IPS-NIHi7 (cell line): ENCODE results near the gene AMOTL2.

Experiments used
- DNase-seq: peaks from one replicate; pipeline ENCODE4 v3.0.0; 2012; ENCODE audit warnings: mixed read lengths; ENCODE audit errors: extremely low spot score

AMOTL2 gene

DNA sequence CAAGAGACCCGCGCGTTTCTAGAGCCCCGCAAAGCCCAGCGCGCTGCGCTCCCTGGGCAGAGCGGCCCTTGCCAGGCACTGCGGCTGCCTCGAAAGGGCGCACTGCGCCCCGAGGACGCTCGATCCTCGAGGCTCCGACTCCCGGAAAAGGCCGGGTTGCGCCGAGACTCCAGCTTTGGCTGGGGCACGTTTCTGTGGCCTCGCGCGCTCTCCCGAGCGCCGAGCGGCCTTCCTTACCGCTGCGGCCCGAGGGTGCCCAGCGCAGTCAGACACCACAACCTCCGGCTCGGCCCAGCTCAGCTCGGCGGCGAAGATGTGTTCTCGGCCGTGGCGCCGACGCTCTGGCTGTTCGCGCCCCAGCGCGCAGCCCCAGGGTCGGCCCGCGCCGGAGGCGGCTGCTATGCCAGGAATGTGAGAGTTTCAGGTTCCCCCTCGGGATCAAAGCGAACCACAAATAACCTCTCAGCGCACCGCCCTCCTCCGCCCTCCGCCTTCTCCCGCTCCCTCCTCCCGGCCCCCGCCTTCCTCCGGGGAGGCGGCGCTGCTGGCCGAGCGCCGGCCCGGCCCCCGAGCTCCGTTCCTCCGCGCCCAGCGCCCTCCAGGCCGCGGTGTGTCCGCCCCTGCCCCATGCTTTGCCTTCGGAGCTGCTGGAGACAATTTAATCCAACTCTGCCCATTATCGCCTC lies at the start of gene AMOTL2:
Gene AMOTL2 (minus strand): TSS at position 343 of the 686 bp plus-strand sequence. CDS start 3,014 bp downstream, outside the sequence.
- DNase-seq = peak; percentile 94

DNA sequence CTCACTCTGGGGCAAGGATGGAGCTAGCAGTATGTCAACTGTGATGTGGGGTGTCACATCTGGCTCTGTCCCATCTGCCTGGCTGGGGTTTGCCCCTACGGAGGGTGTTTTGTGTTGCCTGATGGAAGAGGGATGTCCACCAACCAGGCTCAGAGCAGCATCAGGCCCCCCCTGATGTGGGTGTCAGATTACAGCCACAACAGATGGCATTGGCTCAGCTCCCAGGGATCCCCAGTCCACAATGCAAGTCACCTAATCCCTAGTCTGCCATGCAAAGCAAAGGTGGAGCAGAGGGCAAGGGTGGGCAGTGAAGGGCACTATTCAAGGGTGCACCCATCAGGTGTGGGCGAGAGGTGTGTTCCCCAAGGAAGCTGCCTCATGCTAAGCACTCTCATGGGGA lies 48.9 kb upstream of the AMOTL2 start:
- peak; percentile 68 for DNase-seq

DNA sequence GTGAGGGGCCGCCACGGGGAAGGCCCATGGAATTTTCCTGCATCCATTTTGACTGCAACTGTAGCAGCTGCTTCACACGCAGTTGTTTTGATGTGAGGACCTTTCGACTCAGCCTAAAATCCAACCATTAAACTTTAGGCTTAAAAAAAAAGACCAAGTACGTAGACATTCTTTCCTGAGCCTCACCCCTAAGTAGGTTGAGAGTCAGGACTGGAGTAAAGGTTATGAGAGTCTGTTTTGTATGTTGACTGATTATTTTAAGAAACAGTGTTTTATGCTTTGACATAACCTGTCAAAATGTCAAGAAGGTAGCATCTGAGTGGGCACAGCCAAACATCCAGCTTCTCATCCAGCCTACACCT lies 45.7 kb upstream of the AMOTL2 start:
- no peak for DNase-seq

DNA sequence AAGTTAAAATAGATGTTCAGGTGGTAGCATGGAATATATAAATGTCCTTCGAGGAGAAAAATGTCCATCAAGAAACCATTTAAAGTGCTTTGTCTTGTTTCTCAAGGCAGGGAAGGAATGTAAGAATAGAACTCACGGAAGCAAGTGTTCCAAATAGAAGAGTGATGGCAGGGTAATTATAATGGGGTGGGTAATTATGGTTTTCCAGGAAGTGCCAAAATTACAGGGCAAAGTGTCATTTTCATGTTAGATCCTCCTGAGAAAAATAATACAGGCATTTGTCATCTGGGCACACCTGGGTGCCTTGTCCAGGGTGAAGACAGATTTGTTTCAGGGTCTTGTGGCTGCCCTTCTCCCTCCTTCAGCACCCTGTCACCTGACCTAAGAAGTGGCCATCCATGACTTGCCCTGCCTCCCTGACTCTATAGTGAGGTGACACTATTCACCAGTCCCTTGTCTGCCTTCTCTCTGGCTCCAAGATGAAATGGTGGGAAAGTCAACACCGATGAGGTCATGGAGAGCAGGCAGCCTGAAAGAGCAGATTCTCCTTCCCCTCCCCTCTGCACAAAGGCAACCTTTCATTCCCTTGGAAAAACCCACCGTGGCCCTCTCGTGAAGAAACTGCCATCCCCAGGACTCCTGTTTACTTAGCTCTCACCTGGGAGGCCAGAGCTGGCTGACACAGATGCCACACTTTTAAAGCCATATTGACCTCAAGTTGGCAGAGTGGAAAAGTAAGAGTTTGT lies 45.1 kb upstream of the AMOTL2 start:
- peak; percentile 32 for DNase-seq

DNA sequence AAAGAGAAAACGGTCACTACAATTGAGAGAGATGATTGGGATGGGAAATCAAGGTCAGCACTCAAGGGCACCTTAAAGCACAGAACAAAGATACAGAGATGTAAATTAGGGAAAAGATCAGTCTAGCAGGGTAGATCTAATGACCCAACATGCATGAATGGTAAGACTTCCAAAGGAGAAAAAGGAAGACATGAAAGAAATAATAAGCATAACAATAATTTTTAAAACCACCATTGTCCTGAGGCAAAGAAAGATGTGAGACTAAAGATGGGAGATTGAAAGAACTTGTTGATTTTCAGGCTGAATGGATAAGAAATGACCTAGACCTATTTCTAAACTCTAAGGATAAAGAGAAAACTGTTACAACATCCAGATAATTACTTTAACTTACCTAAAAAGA lies 34.8 kb upstream of the AMOTL2 start:
- no peak for DNase-seq

DNA sequence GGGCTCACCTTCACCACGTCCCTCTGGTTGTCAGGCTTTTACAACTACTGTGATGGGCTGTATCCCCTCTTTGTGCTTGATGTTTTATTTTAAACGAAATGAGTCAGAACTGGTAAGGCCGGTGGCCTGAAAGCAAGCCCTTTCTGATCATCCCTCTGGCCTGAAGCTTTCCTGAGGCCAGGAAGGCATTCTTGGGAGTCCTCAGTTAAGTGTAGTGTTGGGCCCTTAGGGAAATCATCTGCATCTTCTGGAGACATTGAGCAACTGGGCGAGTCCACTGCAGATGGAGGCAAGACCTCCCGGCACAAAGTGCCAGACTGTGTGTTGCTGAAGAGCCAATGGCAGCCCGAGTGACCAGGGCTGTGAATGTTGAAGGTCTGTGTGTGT lies 33.0 kb upstream of the AMOTL2 start:
- DNase-seq = peak; percentile 36

DNA sequence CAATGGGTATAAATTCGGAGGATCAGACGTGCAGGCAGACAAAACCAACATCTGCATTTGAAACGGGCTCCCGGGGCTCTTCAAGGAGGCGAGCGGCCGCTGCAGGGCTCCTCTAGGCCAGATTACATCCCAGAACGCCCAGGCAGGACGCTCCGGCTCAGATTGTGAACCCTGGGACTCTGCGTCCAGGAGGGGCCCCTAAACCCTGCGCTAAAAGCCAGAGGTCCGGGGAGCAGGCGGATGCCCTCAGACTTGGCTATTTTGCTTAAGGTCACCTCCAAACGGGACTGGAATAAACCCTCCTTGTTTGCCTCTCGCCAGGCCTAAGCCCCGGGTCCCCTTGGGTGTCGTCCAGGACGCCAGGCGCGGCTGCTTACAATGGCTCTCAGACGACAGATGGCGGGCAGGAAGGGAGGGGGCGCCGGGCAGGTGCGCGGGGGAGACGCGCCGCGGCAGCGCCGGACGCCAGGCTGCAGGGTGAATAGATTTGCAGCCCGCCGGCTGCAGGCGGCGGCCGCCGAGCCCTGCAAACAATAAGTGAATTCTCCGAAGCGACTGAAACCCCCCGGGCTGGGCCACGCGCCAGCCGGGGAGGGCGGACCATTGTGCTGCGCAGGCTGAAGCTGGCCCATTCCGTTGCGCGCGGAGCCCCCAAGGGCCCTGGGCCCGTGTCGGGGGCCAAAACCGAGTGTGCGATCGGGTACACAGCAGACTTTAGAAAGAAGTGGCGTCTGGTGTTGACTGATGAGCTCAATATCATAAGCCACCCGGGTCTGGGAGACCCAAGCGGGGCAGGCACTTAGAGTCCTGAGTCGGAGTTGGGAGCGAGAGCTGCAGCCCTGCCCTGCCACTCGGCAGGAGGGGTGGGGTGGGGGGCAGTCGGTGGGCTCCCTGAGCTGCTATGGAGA lies 32.3 kb upstream of the AMOTL2 start:
- DNase-seq = peak; percentile 63

DNA sequence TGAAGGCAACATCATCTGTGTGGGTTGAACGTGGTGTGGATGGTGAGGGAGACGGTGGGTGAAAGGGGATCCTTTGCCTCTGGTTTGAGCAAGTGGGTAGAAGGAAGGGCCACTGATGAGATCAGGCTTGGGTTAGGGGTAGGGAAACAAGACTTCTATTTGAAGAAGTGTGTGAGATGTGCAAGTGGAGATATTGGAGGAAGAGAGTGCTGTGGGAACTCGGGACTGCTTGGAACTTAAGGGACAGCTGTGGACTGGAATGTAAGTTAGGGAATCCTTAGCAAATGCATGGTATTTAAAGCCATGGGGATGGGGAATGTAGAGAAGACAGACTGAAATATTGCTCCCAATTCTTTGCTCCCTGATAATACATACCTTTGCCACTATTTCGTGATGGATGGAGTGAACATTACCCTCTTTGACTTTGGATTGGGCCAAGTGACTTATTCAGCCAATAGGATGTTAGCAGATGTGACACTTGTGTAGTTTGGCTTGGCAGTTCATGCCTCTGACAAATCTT lies 30.2 kb upstream of the AMOTL2 start:
- no peak for DNase-seq

DNA sequence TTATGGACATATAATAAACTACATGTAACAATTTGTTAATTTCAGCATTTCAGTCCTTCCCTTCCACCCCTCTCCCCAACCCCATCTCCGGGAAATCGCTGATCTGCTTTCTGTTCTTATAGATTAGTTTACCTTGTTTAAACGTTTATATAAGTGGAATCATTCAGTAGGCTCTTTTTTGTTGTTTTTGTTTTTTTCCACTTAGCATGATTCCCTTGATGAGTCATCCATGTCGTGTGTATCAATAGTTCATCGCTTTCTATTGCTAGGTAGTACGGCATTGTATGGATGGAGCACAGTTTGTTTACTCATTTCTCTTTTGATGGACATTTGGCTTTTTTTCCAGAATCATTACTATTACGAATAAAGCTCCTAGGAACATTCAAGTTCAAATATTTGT lies 23.5 kb upstream of the AMOTL2 start:
- no peak for DNase-seq

DNA sequence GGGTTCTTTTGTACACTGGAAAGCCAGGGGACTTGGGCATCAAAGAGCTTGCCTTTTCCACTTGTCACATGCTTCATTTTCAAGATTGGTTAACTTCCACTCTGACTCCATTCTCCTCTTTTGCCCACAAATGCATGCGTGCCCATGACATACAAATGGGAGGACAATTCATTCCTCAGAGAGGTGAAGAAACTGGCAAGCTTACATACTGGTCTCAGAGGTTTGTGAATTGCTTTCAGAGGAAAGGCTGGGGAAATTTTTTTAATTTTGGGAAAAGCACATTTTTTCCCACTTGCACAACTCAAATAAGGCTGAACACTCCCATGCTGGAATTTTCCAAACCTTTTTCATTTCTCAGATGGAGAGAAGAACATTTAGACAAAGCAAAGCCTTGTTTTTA lies 20.9 kb upstream of the AMOTL2 start:
- no peak for DNase-seq

DNA sequence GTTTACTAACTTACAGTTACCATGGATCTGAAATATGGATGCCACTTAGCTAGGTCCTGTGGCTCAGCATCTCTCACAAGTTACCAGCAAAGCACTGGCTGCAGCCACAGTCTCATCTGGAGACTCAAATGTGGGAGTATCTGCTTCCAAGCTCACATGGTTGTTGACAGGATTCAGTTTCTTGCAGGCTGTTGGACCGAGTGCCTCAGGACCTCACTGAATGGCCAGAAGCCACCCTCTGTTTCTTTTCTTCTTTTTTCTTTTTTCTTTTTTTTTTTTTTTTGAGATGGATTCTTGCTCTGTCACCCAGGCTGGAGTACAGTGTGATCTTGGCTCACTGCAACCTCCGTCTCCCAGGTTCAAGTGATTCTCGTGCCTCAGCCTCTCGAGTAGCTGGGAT lies 20.1 kb upstream of the AMOTL2 start:
- no peak for DNase-seq

DNA sequence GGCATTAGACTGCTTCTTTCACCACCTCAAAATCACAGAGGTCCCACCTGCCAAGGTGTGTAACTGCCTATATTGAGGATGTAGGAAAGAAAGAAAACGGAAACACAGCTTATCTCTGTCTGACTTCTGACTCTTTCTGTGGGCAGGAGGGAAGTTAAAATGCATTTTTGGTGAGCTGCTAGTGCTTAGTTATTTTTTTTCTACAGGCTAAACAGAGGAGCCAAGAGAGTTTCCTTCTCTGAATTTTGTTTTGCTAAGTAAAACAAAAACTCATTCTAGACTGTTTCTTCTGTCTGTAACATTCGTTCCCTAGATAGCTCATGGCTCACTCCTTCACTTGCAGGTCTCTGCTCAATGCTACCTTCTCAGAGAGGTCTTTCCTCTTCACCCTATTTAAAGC lies 18.8 kb upstream of the AMOTL2 start:
- DNase-seq = no peak

DNA sequence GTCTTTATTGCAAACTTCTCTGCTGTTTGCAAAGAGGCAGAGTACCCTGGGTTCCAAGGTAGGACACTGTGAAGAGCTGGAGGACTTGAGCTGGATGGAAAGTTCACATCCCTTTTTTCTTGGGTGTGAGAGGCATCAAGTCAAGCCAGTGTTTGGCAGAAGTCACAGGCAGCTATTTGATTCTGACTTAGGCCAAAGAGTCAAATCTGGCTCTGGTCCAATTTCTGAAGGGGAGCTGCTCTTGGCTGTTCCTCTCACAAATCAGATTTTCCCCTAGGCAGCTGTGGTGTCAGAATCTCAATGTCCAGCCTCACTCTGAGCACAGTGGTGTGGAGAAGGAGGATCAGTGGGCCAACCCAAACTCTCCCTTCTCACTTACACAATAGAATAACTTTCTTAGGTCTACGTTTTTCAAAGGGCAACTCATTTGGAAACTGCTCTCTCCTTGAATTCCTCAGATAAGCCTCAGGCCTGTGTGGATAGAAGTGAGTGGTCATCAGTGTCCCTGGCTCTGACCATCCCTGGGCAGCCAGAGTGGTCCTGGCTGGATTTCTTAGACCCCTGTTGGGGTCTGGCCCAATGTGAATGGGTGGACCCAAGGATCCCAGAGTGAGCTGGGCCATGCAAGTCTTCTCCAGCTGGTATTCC lies 18.2 kb upstream of the AMOTL2 start:
- no peak for DNase-seq

DNA sequence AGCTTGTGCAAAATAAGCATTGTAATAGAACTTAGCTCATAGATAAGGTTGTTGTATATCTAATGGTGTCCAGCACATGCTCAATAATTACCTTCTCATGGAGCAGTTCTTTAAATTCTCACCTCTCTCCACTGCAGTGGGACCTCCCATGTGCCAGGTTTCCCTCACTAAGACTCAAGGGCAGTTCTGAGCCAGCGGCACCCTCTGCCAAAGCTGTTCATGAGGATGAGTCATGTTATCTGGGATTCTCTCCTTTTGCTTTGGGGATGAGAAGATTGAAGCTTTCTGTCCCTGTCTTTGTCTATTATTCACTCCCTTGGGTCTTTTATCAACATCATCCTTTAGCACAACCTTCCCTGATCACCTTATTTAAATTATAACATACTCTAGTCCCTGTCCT lies 15.6 kb upstream of the AMOTL2 start:
- DNase-seq = no peak

DNA sequence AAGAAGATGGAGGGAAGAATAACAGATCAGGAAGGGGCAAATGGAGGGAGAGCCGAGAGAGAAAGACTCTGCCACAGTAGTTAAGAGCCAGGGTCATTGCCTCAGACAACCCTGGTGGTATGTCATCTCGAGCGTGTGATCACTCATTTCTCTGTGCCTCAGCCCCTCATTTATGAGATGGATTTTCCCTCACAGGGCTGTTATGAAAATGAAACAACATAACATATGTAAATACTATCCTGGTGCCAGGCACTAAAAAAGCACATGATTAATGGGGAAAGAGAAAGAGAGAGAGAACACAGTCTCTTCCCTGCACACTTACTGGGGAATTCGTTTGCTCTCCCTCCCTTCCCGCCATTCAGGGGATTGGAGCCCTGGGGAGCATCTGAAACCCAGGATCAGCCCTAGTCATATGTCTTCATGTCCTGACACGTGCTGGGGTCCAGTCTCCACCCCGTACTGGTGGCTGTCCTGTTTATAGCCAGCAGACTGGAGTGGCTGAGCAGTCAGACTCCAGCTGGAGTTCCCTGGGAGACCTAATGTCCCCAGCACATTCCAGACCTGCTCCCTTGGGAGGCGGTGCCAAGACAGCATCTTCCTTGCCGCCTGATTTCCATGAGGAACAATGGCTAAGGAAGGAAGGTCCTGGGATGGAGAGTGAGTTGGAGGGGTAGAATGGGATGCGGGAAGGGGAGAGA lies 14.7 kb upstream of the AMOTL2 start:
- DNase-seq = no peak

DNA sequence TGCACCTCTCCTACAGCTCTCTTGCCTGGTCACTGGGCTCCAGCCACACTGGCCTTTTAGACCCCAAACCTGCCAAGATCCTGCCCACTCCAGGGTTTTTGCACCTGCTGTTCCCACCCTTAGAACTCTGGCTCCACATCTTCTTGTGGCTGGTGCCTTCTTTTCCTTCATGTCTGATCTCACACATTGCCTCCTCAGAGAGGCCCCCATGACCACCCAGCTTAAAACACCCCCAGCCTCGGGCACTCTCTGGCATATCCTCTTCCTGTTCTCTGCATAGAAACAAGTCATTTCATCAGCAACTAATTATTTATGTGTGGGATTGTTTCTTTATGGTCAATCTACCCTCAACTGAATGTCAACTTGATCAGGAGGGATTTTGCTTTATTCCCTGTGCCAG lies 14.0 kb upstream of the AMOTL2 start:
- DNase-seq = no peak

DNA sequence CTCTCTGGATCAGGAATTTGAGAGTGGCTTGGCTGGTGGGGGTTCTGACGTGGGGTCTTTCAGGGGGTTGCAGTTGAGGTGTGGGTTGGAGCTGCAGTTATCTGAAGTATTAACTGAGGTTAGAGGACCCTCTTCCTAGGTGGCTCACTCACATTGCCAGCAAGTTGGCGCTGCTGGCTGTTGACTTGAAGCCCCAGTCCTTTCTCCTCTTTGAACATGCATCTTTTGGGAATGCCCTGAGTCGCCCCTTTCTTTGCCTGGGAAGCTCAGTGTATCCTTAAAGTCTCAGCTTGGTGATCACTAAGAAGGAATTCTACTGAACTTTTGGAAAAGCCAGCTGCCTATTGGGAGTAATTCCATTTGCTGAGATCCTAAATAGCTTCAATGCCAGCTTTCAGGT lies 13.0 kb upstream of the AMOTL2 start:
- DNase-seq = no peak

DNA sequence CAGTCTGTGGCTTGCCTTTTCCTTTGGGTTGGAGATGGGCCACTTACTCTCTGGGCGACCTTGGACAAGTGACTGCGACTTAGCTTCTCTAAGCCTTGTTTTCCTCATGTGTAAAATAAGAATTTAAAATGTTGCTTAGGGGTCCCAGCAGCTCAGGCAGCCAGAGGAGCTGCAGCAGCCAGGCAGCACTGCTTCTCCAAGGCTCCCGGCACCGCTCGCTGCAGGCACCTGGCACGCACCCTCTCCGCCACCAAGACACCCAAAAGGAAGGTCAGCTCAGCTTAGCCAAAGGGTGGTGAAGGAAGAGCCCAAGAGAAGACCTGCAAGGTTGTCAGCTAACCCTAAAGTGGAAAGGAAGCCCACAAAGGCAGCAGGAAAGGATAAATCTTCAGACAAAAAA lies 10.7 kb upstream of the AMOTL2 start:
- no peak for DNase-seq

DNA sequence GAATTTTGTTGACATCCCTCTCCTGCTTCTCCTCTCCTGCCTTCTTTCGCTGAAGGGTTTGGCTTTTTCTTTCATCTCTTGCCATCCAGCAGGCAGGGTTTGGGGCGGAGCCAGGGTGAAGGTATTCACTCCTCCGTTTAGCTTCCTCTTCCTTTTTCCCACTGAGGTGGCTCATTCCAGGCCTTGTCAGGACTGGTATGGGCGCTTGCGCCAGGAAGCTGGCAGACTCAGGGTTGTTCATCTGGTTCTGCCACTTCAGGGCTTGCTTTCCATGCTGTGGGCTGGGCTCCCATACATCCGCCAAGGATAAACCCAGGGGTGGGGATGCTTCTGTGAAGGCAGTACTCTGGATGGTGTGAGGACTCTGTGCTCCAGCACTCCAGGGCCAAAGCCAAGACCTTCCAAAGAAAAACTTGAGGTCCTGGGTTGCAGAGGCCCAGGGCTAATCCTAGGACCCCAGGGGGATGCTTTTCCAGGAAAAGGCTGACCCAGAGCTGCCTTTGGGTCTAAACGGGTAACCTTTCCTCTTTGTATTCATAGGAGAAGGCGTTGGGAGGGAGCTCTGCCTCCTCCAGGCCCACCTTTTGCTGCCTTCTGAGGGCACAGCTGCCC lies 7.7 kb upstream of the AMOTL2 start:
- DNase-seq = peak; percentile 56

DNA sequence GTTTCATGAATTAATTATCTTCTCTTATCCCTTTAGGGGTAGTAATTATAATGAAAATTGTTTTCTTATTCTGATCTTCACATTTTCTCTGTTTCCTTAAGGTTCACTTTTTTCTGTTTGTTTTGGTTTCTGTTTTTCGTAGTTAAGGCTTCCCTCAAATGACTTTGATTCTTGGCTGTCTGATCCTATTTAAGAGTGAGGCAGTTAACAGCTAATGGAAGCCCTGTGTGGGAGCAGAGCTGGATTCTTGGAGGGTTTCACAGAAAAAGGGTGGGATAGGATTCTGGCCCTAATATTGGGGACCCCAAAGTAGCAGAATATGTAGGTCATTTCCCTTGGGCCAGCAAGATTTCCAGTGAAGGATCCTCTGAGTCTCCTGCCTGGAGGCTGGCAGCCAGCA lies 6.8 kb upstream of the AMOTL2 start:
- no peak for DNase-seq

DNA sequence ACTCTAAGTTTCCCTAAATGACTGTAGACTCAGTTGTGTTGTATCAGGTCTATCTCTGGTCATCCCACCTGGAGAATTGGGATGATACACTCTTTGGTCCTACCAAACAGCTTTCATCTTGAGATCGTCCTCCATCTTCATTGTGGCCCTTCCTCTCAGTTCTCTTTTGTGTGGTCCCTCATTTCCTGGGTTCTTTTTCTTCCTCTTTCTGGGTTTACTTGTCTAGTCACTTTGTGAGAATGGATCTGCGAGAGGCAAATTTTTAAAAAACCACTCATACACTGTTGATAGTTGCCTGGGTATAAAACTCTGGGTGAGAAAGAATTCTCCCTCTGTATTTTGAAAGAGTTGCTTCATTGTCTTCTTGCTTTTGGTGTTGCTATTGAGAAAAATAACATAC lies 6.0 kb upstream of the AMOTL2 start:
- no peak for DNase-seq
